SU-DHL-6 (cell line): ENCODE results near the gene ZDHHC11.

Source experiments
- H2AFZ ChIP-seq: fragments of 200-600 bp; sonication (generic); 2 replicates; pipeline ENCODE4 v1.6.1; 2014; ENCODE audit warnings: low read depth, mild to moderate bottlenecking, moderate library complexity, mixed read lengths, antibody characterized with exemption, low read length; ENCODE audit not compliant: severe bottlenecking
- H3F3A ChIP-seq: fragments of 200-600 bp; shearing (Covaris generic); 2 replicates; pipeline ENCODE4 v1.6.0; 2016; ENCODE audit warnings: antibody characterized with exemption, mild to moderate bottlenecking; ENCODE audit not compliant: insufficient read depth
- H3K27ac ChIP-seq: fragments of 200-600 bp; sonication (generic); 2 replicates; pipeline ENCODE4 v1.5.1; 2016; ENCODE audit warnings: low read depth, mild to moderate bottlenecking, low read length, moderate library complexity, mixed read lengths
- H3K27me3 ChIP-seq: fragments of 200-600 bp; sonication (generic), shearing (Covaris generic); 2 replicates; pipeline ENCODE4 v1.6.0; 2014; ENCODE audit warnings: mild to moderate bottlenecking, low read length
- H3K36me3 ChIP-seq: fragments of 200-600 bp; sonication (generic); 2 replicates; pipeline ENCODE4 v1.6.1; 2014; ENCODE audit warnings: mild to moderate bottlenecking, low read length, mixed read lengths
- H3K4me2 ChIP-seq: fragments of 300-600, 200-600 bp; shearing (Covaris generic), sonication (generic); 2 replicates; pipeline ENCODE4 v1.6.0; 2014; ENCODE audit warnings: low read length, low read depth, mild to moderate bottlenecking; ENCODE audit not compliant: poor library complexity, severe bottlenecking
- H3K4me3 ChIP-seq: fragments of 200-600 bp; sonication (generic); 2 replicates; pipeline ENCODE4 v1.5.1; 2014; ENCODE audit warnings: antibody characterized with exemption, low read length, mild to moderate bottlenecking, mixed read lengths; ENCODE audit not compliant: insufficient read depth, poor library complexity, severe bottlenecking
- H3K79me2 ChIP-seq: fragments of 200-600 bp; sonication (generic); 2 replicates; pipeline ENCODE4 v1.6.1; 2014; ENCODE audit warnings: mild to moderate bottlenecking, low read length, moderate library complexity; ENCODE audit not compliant: insufficient read depth
- H3K9ac ChIP-seq: fragments of 200-600 bp; sonication (generic); 2 replicates; pipeline ENCODE4 v1.7.0; 2014; ENCODE audit warnings: mild to moderate bottlenecking, low read length
- H3K9me2 ChIP-seq: fragments of 200-600 bp; sonication (generic); replicated peaks from 2 replicates; pipeline ENCODE4 v1.6.1; 2014; ENCODE audit warnings: low read length; ENCODE audit not compliant: insufficient read depth
- H3K9me3 ChIP-seq: fragments of 200-600 bp; sonication (generic); 2 replicates; pipeline ENCODE4 v1.6.1; 2014; ENCODE audit warnings: low read length, mixed read lengths; ENCODE audit not compliant: insufficient read depth
- H4K20me1 ChIP-seq: fragments of 200-600 bp; sonication (generic); 2 replicates; pipeline ENCODE4 v1.6.1; 2014; ENCODE audit warnings: low read depth, mild to moderate bottlenecking, antibody characterized with exemption, low read length, moderate library complexity, mixed read lengths
- EZH2phosphoT487 ChIP-seq: fragments of 200-600 bp; sonication (generic), shearing (Covaris generic); conservative IDR thresholded peaks from 2 replicates; pipeline ENCODE4 v1.6.1; 2018; ENCODE audit warnings: mild to moderate bottlenecking, antibody characterized with exemption, low read length, moderate library complexity, mixed read lengths
- TF ChIP-seq, protein P1 (sequence below): fragments of 200-600 bp; sonication (generic); IDR thresholded peaks from one replicate; pipeline ENCODE4 v1.5.1; 2017; ENCODE audit warnings: antibody characterized with exemption, mild to moderate bottlenecking, low read length, moderate library complexity; ENCODE audit not compliant: insufficient read depth, poor library complexity, severe bottlenecking

ZDHHC11 gene, protein sequence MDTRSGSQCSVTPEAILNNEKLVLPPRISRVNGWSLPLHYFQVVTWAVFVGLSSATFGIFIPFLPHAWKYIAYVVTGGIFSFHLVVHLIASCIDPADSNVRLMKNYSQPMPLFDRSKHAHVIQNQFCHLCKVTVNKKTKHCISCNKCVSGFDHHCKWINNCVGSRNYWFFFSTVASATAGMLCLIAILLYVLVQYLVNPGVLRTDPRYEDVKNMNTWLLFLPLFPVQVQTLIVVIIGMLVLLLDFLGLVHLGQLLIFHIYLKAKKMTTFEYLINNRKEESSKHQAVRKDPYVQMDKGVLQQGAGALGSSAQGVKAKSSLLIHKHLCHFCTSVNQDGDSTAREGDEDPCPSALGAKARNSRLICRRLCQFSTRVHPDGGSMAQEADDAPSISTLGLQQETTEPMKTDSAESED

DNA sequence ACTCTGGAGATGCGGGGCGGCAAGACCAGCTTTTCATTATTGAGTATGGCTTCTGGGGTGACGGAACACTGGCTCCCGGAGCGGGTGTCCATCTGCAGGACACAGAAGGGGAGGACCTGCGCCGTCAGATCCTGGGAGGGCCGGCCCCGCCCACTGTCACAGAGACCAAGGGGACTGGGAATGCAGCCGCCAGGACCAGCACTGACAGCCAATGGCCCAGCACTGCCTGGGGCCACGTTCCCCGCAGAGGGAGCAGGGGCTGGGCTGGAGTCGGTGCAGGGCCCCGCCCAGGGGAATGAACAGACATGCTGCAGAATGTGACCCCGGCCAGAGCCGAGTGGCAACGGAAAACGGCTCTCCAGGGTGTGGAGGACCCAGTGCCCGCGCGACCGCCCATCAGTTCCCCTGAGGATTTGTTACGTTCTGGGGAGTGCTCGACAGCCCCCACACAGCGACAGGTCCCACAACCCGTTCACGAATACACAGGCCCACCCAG is at the start of gene ZDHHC11:
Gene ZDHHC11, minus strand, starts transcription at position 476 of the 496 bp plus-strand sequence. Its CDS starts 384 bp downstream, at position 92.
- H3K27ac ChIP-seq, result no peak within 1 kb of the TSS
- H3F3A ChIP-seq, result no peaks in the 10 kb centered on the region
- H3K4me3 ChIP-seq, result no peak within 1 kb of the TSS
- H3K9me3 ChIP-seq, result no peaks in the 10 kb centered on the region
- no peaks in the 10 kb centered on the region for H3K9me2 ChIP-seq
- no peak within 1 kb of the TSS for H3K9ac ChIP-seq
- no peaks in the 10 kb centered on the region for H3K27me3 ChIP-seq
- no peak within 1 kb of the TSS for H2AFZ ChIP-seq
- no peaks in the 10 kb centered on the region for H4K20me1 ChIP-seq
- no peaks in the 10 kb centered on the region for H3K79me2 ChIP-seq
- TF ChIP-seq EZH2phosphoT487, result no peak
- TF ChIP-seq, protein P1, sequence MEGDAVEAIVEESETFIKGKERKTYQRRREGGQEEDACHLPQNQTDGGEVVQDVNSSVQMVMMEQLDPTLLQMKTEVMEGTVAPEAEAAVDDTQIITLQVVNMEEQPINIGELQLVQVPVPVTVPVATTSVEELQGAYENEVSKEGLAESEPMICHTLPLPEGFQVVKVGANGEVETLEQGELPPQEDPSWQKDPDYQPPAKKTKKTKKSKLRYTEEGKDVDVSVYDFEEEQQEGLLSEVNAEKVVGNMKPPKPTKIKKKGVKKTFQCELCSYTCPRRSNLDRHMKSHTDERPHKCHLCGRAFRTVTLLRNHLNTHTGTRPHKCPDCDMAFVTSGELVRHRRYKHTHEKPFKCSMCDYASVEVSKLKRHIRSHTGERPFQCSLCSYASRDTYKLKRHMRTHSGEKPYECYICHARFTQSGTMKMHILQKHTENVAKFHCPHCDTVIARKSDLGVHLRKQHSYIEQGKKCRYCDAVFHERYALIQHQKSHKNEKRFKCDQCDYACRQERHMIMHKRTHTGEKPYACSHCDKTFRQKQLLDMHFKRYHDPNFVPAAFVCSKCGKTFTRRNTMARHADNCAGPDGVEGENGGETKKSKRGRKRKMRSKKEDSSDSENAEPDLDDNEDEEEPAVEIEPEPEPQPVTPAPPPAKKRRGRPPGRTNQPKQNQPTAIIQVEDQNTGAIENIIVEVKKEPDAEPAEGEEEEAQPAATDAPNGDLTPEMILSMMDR, result no peak
- H3K36me3 ChIP-seq, result no peaks in the 10 kb centered on the region
- no peak within 1 kb of the TSS for H3K4me2 ChIP-seq

GRCh38 chr5:893711-894110 is 42.9 kb upstream of the ZDHHC11 start:
- Histone ChIP-seq H2AFZ (no peak overlapping the region), H3K4me2 (peak overlapping the region; percentile 88), H3K36me3 (peaks cover 13% of the 10 kb centered on the region; the same call in 1 of the 2 replicates), H3K9me2 (no peaks in the 10 kb centered on the region), H4K20me1 (no peaks in the 10 kb centered on the region), H3K4me3 (peak overlapping the region; percentile 88), H3K79me2 (peaks cover 33% of the 10 kb centered on the region), H3K27me3 (no peaks in the 10 kb centered on the region), H3F3A (no peaks in the 10 kb centered on the region), H3K9me3 (no peaks in the 10 kb centered on the region), H3K27ac (peak overlapping the region; percentile 44), H3K9ac (peak overlapping the region; percentile 77)
- TF ChIP-seq, protein P1, result no peak
- no peak for TF ChIP-seq EZH2phosphoT487

GRCh38 chr5:893137-893506 is 42.3 kb upstream of the ZDHHC11 start:
- H4K20me1 ChIP-seq, result no peaks in the 10 kb centered on the region
- peak overlapping the region; percentile 44 for H3K27ac ChIP-seq
- no peak overlapping the region for H2AFZ ChIP-seq
- no peaks in the 10 kb centered on the region for H3K9me3 ChIP-seq
- peaks cover 33% of the 10 kb centered on the region for H3K79me2 ChIP-seq
- H3K27me3 ChIP-seq, result no peaks in the 10 kb centered on the region
- peaks cover 18% of the 10 kb centered on the region for H3K36me3 ChIP-seq
- peak overlapping the region; percentile 88 for H3K4me3 ChIP-seq
- no peaks in the 10 kb centered on the region for H3F3A ChIP-seq
- peak overlapping the region; percentile 88 for H3K4me2 ChIP-seq
- H3K9ac ChIP-seq, result peak overlapping the region; percentile 77
- no peaks in the 10 kb centered on the region for H3K9me2 ChIP-seq
- no peak for TF ChIP-seq EZH2phosphoT487
- TF ChIP-seq, protein P1, result no peak
